Liver (tissue), 9 donors: ENCODE measurements around the gene FRMD1. TPM values are rescaled to one million over a fixed set of nuclear protein-coding genes. Genes with fewer than 3 reads are reported as not detected.

Experiments used
- DNase-seq: peaks from one replicate; pipeline ENCODE4 v3.0.0-alpha.2; 2017; ENCODE audit warnings: low spot score
- H3K27ac ChIP-seq, 2 donors: one replicate each; pipeline ENCODE4 v1.7.0; 2013; ENCODE audit warnings: inconsistent platforms in 2 of 2, low read length in 2 of 2, control low read depth in 1 of 2, low read depth in 1 of 2, mild to moderate bottlenecking in 1 of 2
- H3K27me3 ChIP-seq, 4 donors: one replicate each; pipeline versions ENCODE4 v1.6.1 to v1.7.0; 2013; ENCODE audit warnings: low read length in 3 of 4, inconsistent platforms in 1 of 4, mild to moderate bottlenecking in 1 of 4, moderate library complexity in 1 of 4; ENCODE audit not compliant: control insufficient read depth in 4 of 4, insufficient read depth in 4 of 4
- H3K36me3 ChIP-seq, 4 donors: one replicate each; pipeline versions ENCODE4 v1.6.1 to v1.7.0; 2013; ENCODE audit warnings: low read length in 3 of 4, mild to moderate bottlenecking in 3 of 4, low read depth in 1 of 4, moderate library complexity in 1 of 4; ENCODE audit not compliant: control insufficient read depth in 4 of 4, insufficient read depth in 3 of 4
- H3K4me1 ChIP-seq, 4 donors: one replicate each; pipeline versions ENCODE4 v1.6.1 to v1.7.0; 2013; ENCODE audit warnings: low read length in 3 of 4, mild to moderate bottlenecking in 3 of 4, moderate library complexity in 1 of 4; ENCODE audit not compliant: control insufficient read depth in 4 of 4, insufficient read depth in 4 of 4
- H3K4me3 ChIP-seq, 3 donors: one replicate each; pipeline versions ENCODE4 v1.6.1 to v1.7.0; 2013; ENCODE audit warnings: low read length in 3 of 3, control low read depth in 1 of 3, low read depth in 1 of 3, mild to moderate bottlenecking in 1 of 3
- H3K9ac ChIP-seq, 2 donors: one replicate each; pipeline ENCODE4 v1.7.0; 2013; ENCODE audit warnings: low read length in 2 of 2, mild to moderate bottlenecking in 2 of 2, moderate library complexity in 2 of 2, control low read depth in 1 of 2, low read depth in 1 of 2
- H3K9me3 ChIP-seq, 4 donors: one replicate each; pipeline versions ENCODE4 v1.6.1 to v1.7.0; 2013; ENCODE audit warnings: low read length in 3 of 4; ENCODE audit not compliant: control insufficient read depth in 4 of 4
- ATF3 ChIP-seq: IDR thresholded peaks from 2 replicates; pipeline ENCODE4 v1.6.1; 2016; ENCODE audit warnings: antibody characterized with exemption
- CTCF ChIP-seq: fragments of 150-350 bp; IDR thresholded peaks from 2 replicates; pipeline ENCODE4 v1.5.1; 2017; ENCODE audit warnings: improper control_type of control experiment, low read depth, low read length; ENCODE audit not compliant: missing input control
- EGR1 ChIP-seq, 2 donors: IDR thresholded peaks; 2 replicates each; pipeline ENCODE4 v1.6.1; 2016 to 2018; ENCODE audit warnings: antibody characterized with exemption in 2 of 2, low read depth in 2 of 2
- FOXA1 ChIP-seq: IDR thresholded peaks from 2 replicates; pipeline ENCODE4 v1.6.1; 2016; ENCODE audit warnings: antibody characterized with exemption
- FOXA2 ChIP-seq: IDR thresholded peaks from 2 replicates; pipeline ENCODE4 v1.6.1; 2016; ENCODE audit warnings: antibody characterized with exemption
- GABPA ChIP-seq, 2 donors: IDR thresholded peaks in 1 of 2; conservative IDR thresholded peaks in 1 of 2; 2 replicates each; pipeline ENCODE4 v1.6.1; 2016; ENCODE audit warnings: antibody characterized with exemption in 2 of 2, mild to moderate bottlenecking in 1 of 2, moderate library complexity in 1 of 2
- HNF4A ChIP-seq, 2 donors: conservative IDR thresholded peaks; 2 replicates each; pipeline ENCODE4 v1.6.1; 2016; ENCODE audit warnings: antibody characterized with exemption in 2 of 2, mild to moderate bottlenecking in 2 of 2
- HNF4G ChIP-seq: IDR thresholded peaks from 2 replicates; pipeline ENCODE4 v1.6.1; 2016; ENCODE audit warnings: antibody characterized with exemption
- JUND ChIP-seq, 2 donors: IDR thresholded peaks; 2 replicates each; pipeline ENCODE4 v1.6.1; 2016; ENCODE audit warnings: antibody characterized with exemption in 2 of 2
- MAX ChIP-seq: IDR thresholded peaks from 2 replicates; pipeline ENCODE4 v1.6.1; 2016; ENCODE audit warnings: antibody characterized with exemption
- NR2F2 ChIP-seq: IDR thresholded peaks from 2 replicates; pipeline ENCODE4 v1.6.1; 2016; ENCODE audit warnings: antibody characterized with exemption
- RAD21 ChIP-seq, 2 donors: IDR thresholded peaks; 2 replicates each; pipeline ENCODE4 v1.6.1; 2016; ENCODE audit warnings: antibody characterized with exemption in 2 of 2, mild to moderate bottlenecking in 2 of 2
- REST ChIP-seq: IDR thresholded peaks from 2 replicates; pipeline ENCODE4 v1.6.1; 2016; ENCODE audit warnings: antibody characterized with exemption, mild to moderate bottlenecking
- RXRA ChIP-seq, 2 donors: IDR thresholded peaks; 2 replicates each; pipeline ENCODE4 v1.6.1; 2017 to 2018; ENCODE audit warnings: antibody characterized with exemption in 2 of 2, mild to moderate bottlenecking in 1 of 2
- SP1 ChIP-seq: IDR thresholded peaks from 2 replicates; pipeline ENCODE4 v1.6.1; 2018; ENCODE audit warnings: antibody characterized with exemption, mild to moderate bottlenecking
- TAF1 ChIP-seq: conservative IDR thresholded peaks from 2 replicates; pipeline ENCODE4 v1.6.1; 2016; ENCODE audit warnings: antibody characterized with exemption, mild to moderate bottlenecking
- YY1 ChIP-seq: IDR thresholded peaks from 2 replicates; pipeline ENCODE4 v1.6.1; 2016; ENCODE audit warnings: antibody characterized with exemption, mild to moderate bottlenecking
- ZBTB33 ChIP-seq: IDR thresholded peaks from 2 replicates; pipeline ENCODE4 v1.6.1; 2016; ENCODE audit warnings: antibody characterized with exemption
- WGBS: extraction: QIAGEN DNeasy Blood & Tissue Kit; methylation state at CpG from one replicate; pipeline ENCODE4 v1.1.7; 2013; 5-methylcytosine and 5-hydroxymethylcytosine counted together
- polyA plus RNA-seq, 2 donors: library from polyadenylated mRNA; stranded (reverse) in 1 of 2; unstranded in 1 of 2; fragments of 200-250 nt in 1 of 2; fragments of >200 nt in 1 of 2; fragmentation: Nextera tagmentation in 1 of 2; extraction: Ambion mirVana in 1 of 2; gene quantifications; one replicate each; pipeline versions ENCODE4 v1.2.1 to v1.2.3, GENCODE V29; 2013 to 2015
- total RNA-seq, 2 donors: library from RNA; depleted of rRNA; stranded (reverse); fragments of >200 nt; gene quantifications; one replicate each; pipeline ENCODE4 v1.2.3, GENCODE V29; 2014
- donor health status: healthy.
- donor health status: healthy.
- donor health status: healthy.
- donor health status: healthy.
- donor health status: healthy.

Gene FRMD1
- total and polyA plus RNA-seq, 4 donors, result 0.04 to 0.17 (median 0.12) TPM

GRCh38 chr6:168088161-168089053 lies 9.4 kb upstream of the FRMD1 start:
- no peak overlapping the region for H3K4me3 ChIP-seq
- no peaks in the 10 kb centered on the region for H3K27me3 ChIP-seq
- WGBS, result 67% methylated on average over 20 of the region's 20 CpGs
- no peak overlapping the region for H3K27ac ChIP-seq
- no peaks in the 10 kb centered on the region for H3K36me3 ChIP-seq
- no peak overlapping the region for H3K9ac ChIP-seq
- no peaks in the 10 kb centered on the region for H3K9me3 ChIP-seq
- H3K4me1 ChIP-seq, result no peaks in the 10 kb centered on the region
- TF ChIP-seq REST (no peak), GABPA (IDR thresholded peaks at IDR 0.05 in 1 of 2, conservative IDR thresholded peaks at IDR 0.05 in 1 of 2) (no peak), RXRA (IDR thresholded peaks at IDR 0.05) (no peak), ZBTB33 (no peak), FOXA2 (no peak), HNF4A (conservative IDR thresholded peaks at IDR 0.05) (no peak), FOXA1 (no peak), MAX (no peak), YY1 (no peak), JUND (IDR thresholded peaks at IDR 0.05) (no peak), EGR1 (IDR thresholded peaks at IDR 0.05; ENCODE audit: low read depth in 2 of 2) (no peak), RAD21 (IDR thresholded peaks at IDR 0.05) (no peak), ATF3 (no peak), CTCF (no peak), SP1 (no peak), NR2F2 (no peak), HNF4G (no peak), TAF1 (no peak)
- DNase-seq, result no peak
